H1 (cell line): ENCODE measurements around the gene DLG4. TPM values are rescaled to one million over a fixed set of nuclear protein-coding genes. Genes with fewer than 3 reads are reported as not detected.

Experiments
- CTCF ChIA-PET: fragments of 300-600 bp; sonication (Branson Sonifier 250); formaldehyde crosslinking; loops from one replicate; lab custom pipeline; 2021; ENCODE audit not compliant: partially characterized antibody; lab: Charles Lee
- POLR2A ChIA-PET: fragments of 300-600 bp; sonication (Branson Sonifier 250); formaldehyde crosslinking; loops from one replicate; lab custom pipeline; 2021; ENCODE audit warnings: inconsistent platforms; ENCODE audit not compliant: partially characterized antibody; lab: Charles Lee
- DNase-seq, 2 experiments: peaks; one replicate each; pipeline versions ENCODE4 v3.0.0 to v3.0.0-alpha.2; 2010 to 2022; ENCODE audit warnings: low spot score in 2 of 2, low read depth in 1 of 2, mixed read lengths in 1 of 2
- FAIRE-seq: peaks from 2 replicates; lab custom pipeline; 2011; peaks lifted over from hg19 to GRCh38; lab: Jason Lieb, UNC
- H2AFZ ChIP-seq: 2 replicates; pipeline ENCODE4 v1.8.1; 2012; ENCODE audit warnings: low read length, inconsistent platforms
- H2AK5ac ChIP-seq: 2 replicates; pipeline ENCODE4 v1.6.1; 2013; ENCODE audit warnings: low read depth, low read length
- H2BK120ac ChIP-seq: replicated peaks from 2 replicates; pipeline ENCODE3; 2013; ENCODE audit warnings: low read depth, low read length, inconsistent platforms
- H2BK12ac ChIP-seq: 2 replicates; pipeline ENCODE4 v1.6.1; 2013; ENCODE audit warnings: low read depth, low read length
- H2BK15ac ChIP-seq: 2 replicates; pipeline ENCODE4 v1.6.1; 2013; ENCODE audit warnings: low read length
- H2BK20ac ChIP-seq: 2 replicates; pipeline ENCODE4 v1.6.1; 2013; ENCODE audit warnings: low read length
- H2BK5ac ChIP-seq: 2 replicates; pipeline ENCODE4 v1.6.1; 2013; ENCODE audit warnings: low read depth, low read length
- H3K14ac ChIP-seq: 2 replicates; pipeline ENCODE4 v1.6.1; 2013; ENCODE audit warnings: inconsistent platforms; ENCODE audit not compliant: insufficient read length
- H3K18ac ChIP-seq: 2 replicates; pipeline ENCODE4 v1.6.1; 2013; ENCODE audit warnings: low read length; ENCODE audit errors: extremely low read depth
- H3K23ac ChIP-seq: 2 replicates; pipeline ENCODE4 v1.6.1; 2013; ENCODE audit warnings: inconsistent platforms; ENCODE audit not compliant: insufficient read length
- H3K23me2 ChIP-seq: 2 replicates; pipeline ENCODE4 v1.6.1; 2013; ENCODE audit warnings: low read depth, low read length
- H3K27ac ChIP-seq: 2 replicates; pipeline ENCODE4 v1.6.1; 2011; ENCODE audit warnings: low read depth, low read length, inconsistent platforms
- H3K27me3 ChIP-seq, 4 experiments: replicated peaks in 1 of 4; 1 replicate in 1 of 4; 2 replicates in 3 of 4; pipeline versions ENCODE4 v1.6.1 to v1.8.1; 2011 to 2013; ENCODE audit warnings: low read length in 3 of 4, mild to moderate bottlenecking in 3 of 4, inconsistent platforms in 2 of 4, mixed read lengths in 2 of 4, moderate library complexity in 1 of 4; ENCODE audit not compliant: control insufficient read depth in 3 of 4, insufficient read depth in 3 of 4; ENCODE audit errors: extremely low read depth in 1 of 4
- H3K36me3 ChIP-seq, 4 experiments: 2 replicates each; pipeline versions ENCODE4 v1.6.1 to v1.8.1; 2011 to 2013; ENCODE audit warnings: mild to moderate bottlenecking in 4 of 4, low read length in 3 of 4, moderate library complexity in 2 of 4, control low read depth in 1 of 4, inconsistent platforms in 1 of 4; ENCODE audit not compliant: insufficient read depth in 4 of 4, control insufficient read depth in 2 of 4
- H3K4ac ChIP-seq: replicated peaks from 2 replicates; pipeline ENCODE3; 2013; ENCODE audit warnings: low read length, low read depth, mixed read lengths, inconsistent platforms; ENCODE audit not compliant: insufficient read length
- H3K4me1 ChIP-seq, 4 experiments: replicated peaks in 1 of 4; 1 replicate in 1 of 4; 2 replicates in 3 of 4; pipeline versions ENCODE4 v1.6.1 to v1.8.1; 2011 to 2013; ENCODE audit warnings: low read length in 3 of 4, inconsistent platforms in 2 of 4, mixed read lengths in 1 of 4; ENCODE audit not compliant: insufficient read depth in 4 of 4, control insufficient read depth in 3 of 4
- H3K4me2 ChIP-seq, 2 experiments: 2 replicates each; pipeline versions ENCODE4 v1.6.1 to v1.8.1; 2011 to 2013; ENCODE audit warnings: low read depth in 2 of 2, low read length in 2 of 2, control low read depth in 1 of 2, inconsistent platforms in 1 of 2, mild to moderate bottlenecking in 1 of 2; ENCODE audit not compliant: insufficient read depth in 1 of 2
- H3K4me3 ChIP-seq, 4 experiments: fragments of 200-600, 300-600 bp in 1 of 4; sonication (generic), shearing (Covaris generic), sonication (Bioruptor Twin) in 1 of 4; 2 replicates each; pipeline versions ENCODE4 v1.5.1 to v1.8.1; 2011 to 2016; ENCODE audit warnings: low read length in 4 of 4, low read depth in 3 of 4, control low read depth in 2 of 4, inconsistent platforms in 2 of 4, mild to moderate bottlenecking in 2 of 4, mixed read lengths in 1 of 4, moderate library complexity in 1 of 4; ENCODE audit not compliant: insufficient read depth in 2 of 4; ENCODE audit errors: extremely low read depth in 1 of 4
- H3K56ac ChIP-seq: replicated peaks from 2 replicates; pipeline ENCODE3; 2013; ENCODE audit warnings: low read depth, mild to moderate bottlenecking, mixed read lengths, low read length, inconsistent platforms; ENCODE audit not compliant: insufficient read length
- H3K79me1 ChIP-seq: 2 replicates; pipeline ENCODE4 v1.6.1; 2013; ENCODE audit warnings: low read depth, low read length, control low read depth
- H3K79me2 ChIP-seq, 2 experiments: 2 replicates each; pipeline versions ENCODE4 v1.6.1 to v1.8.1; 2012 to 2013; ENCODE audit warnings: low read length in 2 of 2, mild to moderate bottlenecking in 2 of 2, inconsistent platforms in 1 of 2; ENCODE audit not compliant: insufficient read depth in 2 of 2, control insufficient read depth in 1 of 2
- H3K9ac ChIP-seq, 4 experiments: replicated peaks in 1 of 4; 1 replicate in 1 of 4; 2 replicates in 3 of 4; pipeline versions ENCODE4 v1.6.1 to v1.8.1; 2011 to 2013; ENCODE audit warnings: low read depth in 3 of 4, low read length in 3 of 4, control low read depth in 2 of 4, mild to moderate bottlenecking in 2 of 4, moderate library complexity in 2 of 4, inconsistent platforms in 1 of 4; ENCODE audit errors: extremely low read depth in 1 of 4
- H3K9me3 ChIP-seq, 2 experiments: 2 replicates each; pipeline versions ENCODE4 v1.6.1 to v1.8.1; 2012 to 2013; ENCODE audit warnings: mild to moderate bottlenecking in 2 of 2, moderate library complexity in 2 of 2, control low read depth in 1 of 2, inconsistent platforms in 1 of 2, low read depth in 1 of 2, low read length in 1 of 2, mixed read lengths in 1 of 2; ENCODE audit not compliant: insufficient read depth in 2 of 2
- H4K20me1 ChIP-seq, 2 experiments: replicated peaks in 1 of 2; 2 replicates each; pipeline versions ENCODE3 to v1.8.1; 2011 to 2013; ENCODE audit warnings: inconsistent platforms in 2 of 2, low read length in 2 of 2, mild to moderate bottlenecking in 1 of 2; ENCODE audit not compliant: insufficient read depth in 2 of 2, control insufficient read depth in 1 of 2
- H4K5ac ChIP-seq: 2 replicates; pipeline ENCODE4 v1.6.1; 2013; ENCODE audit warnings: low read length, low read depth, mixed read lengths, inconsistent platforms; ENCODE audit not compliant: insufficient read length
- H4K8ac ChIP-seq: 2 replicates; pipeline ENCODE4 v1.8.0; 2013; ENCODE audit warnings: mild to moderate bottlenecking, moderate library complexity, low read length, inconsistent platforms; ENCODE audit not compliant: insufficient read depth; ENCODE audit errors: extremely low read depth
- H4K91ac ChIP-seq: replicated peaks from 2 replicates; pipeline ENCODE3; 2013; ENCODE audit warnings: low read length, mixed read lengths, inconsistent platforms; ENCODE audit not compliant: insufficient read length
- BRCA1 ChIP-seq: IDR thresholded peaks from 2 replicates; pipeline ENCODE4 v1.6.1; 2012; ENCODE audit warnings: low read depth, low read length, improper control_type of control experiment
- CHD1 ChIP-seq: IDR thresholded peaks from 2 replicates; pipeline ENCODE4 v1.6.1; 2012; ENCODE audit warnings: low read depth, low read length, improper control_type of control experiment
- EP300 ChIP-seq, 2 experiments: IDR thresholded peaks; 1 replicate in 1 of 2; 2 replicates in 1 of 2; pipeline ENCODE4 v1.6.1; 2011 to 2012; ENCODE audit warnings: low read depth in 2 of 2, low read length in 2 of 2, mild to moderate bottlenecking in 2 of 2, borderline replicate concordance in 1 of 2, inconsistent platforms in 1 of 2, moderate library complexity in 1 of 2
- JUN ChIP-seq: IDR thresholded peaks from 2 replicates; pipeline ENCODE4 v1.6.1; 2011; ENCODE audit warnings: low read depth, mild to moderate bottlenecking, improper control_type of control experiment, low read length
- PHF8 ChIP-seq: fragments of 200-600 bp; sonication (generic); conservative IDR thresholded peaks from 2 replicates; pipeline ENCODE4 v1.7.1; 2012; ENCODE audit warnings: low read depth, mild to moderate bottlenecking, inconsistent platforms, low read length, moderate library complexity
- SIX5 ChIP-seq: IDR thresholded peaks from 2 replicates; pipeline ENCODE4 v1.6.1; 2011; ENCODE audit warnings: mild to moderate bottlenecking, low read depth, low read length
- SP4 ChIP-seq: IDR thresholded peaks from 2 replicates; pipeline ENCODE4 v1.6.1; 2012; ENCODE audit warnings: low read length, inconsistent platforms
- TBP ChIP-seq: IDR thresholded peaks from 2 replicates; pipeline ENCODE4 v1.6.1; 2011; ENCODE audit warnings: low read depth, low read length, improper control_type of control experiment
- TCF12 ChIP-seq: IDR thresholded peaks from 2 replicates; pipeline ENCODE4 v1.6.1; 2011; ENCODE audit warnings: low read depth, mild to moderate bottlenecking, low read length
- WGBS, 2 experiments: shearing (Covaris generic) in 1 of 2; methylation state at CpG; one replicate each; pipeline versions ENCODE4 v1.1.6 to v1.1.7; 2013 to 2015; ENCODE audit warnings: low lambda C conversion rate in 2 of 2, mixed read lengths in 2 of 2, inconsistent platforms in 1 of 2, low coverage in 1 of 2, missing lambda C conversion rate in 1 of 2; ENCODE audit not compliant: insufficient replicate concordance in 2 of 2, insufficient coverage in 1 of 2, insufficient read length in 1 of 2; ENCODE audit errors: extremely low coverage in 1 of 2, missing lambda C conversion rate in 1 of 2; 5-methylcytosine and 5-hydroxymethylcytosine counted together
- polyA plus RNA-seq, 7 experiments: library from polyadenylated mRNA; depleted of rRNA in 3 of 7; stranded (reverse) in 5 of 7; unstranded in 2 of 7; fragments of >200 nt in 5 of 7; fragments of 200-250 nt in 2 of 7; gene quantifications; 1 replicate in 5 of 7; 2 replicates in 1 of 7; 4 replicates in 1 of 7; pipeline versions ENCODE4 v1.2.1 to v1.2.3, GENCODE V29; 2011 to 2013; ENCODE audit warnings: missing spikeins in 2 of 7, mixed read lengths in 2 of 7
- total RNA-seq: library from RNA; stranded (reverse); fragmentation: NEBNext Ultra II Directional; extraction: Animal tissue kit (Norgen Biotek cat#: 25700); gene quantifications from 2 replicates; pipeline ENCODE4 v1.2.1, GENCODE V29; 2021
- TF ChIP-seq, protein P1 (sequence below): IDR thresholded peaks from 2 replicates; pipeline ENCODE4 v1.6.1; 2012; ENCODE audit warnings: low read length, inconsistent platforms

DLG4 gene
- total and polyA plus RNA-seq, 2 of the 8 experiments (the other 6 are each of a cell fraction or from before 2014, with no cell fraction given) = 18.9 to 45.9 TPM

DNA sequence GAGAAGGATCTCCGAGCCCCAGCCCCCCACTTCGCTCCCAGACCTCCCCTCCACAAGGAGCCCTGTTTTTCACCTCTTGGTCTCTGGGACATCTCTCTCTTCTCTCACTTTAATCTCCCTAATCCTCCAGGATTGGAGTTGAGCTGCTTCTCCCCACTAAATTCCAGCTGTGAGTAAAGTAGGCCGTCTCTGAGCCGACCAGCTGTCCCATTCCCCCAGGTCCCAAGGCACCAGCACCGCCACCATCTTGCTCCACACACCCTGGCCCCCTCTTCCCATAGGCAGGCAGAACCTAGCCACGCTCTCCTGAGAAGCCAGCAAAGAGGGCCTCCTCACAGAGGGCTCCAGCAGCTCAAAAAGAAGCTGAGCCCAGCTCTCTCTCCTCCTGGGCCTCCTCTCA, 878 bp downstream of the DLG4 start:
- Histone ChIP-seq H2BK120ac (no peak overlapping the region), H4K20me1 (peaks cover 10 to 20% of the 10 kb centered on the region in 2 experiments), H2AK5ac (0 out of 2 replicates have a peak overlapping the region, but pooled peaks have one; percentile 2), H3K27ac (no peak overlapping the region), H3K4me3 (no peak overlapping the region), H3K23ac (no peak overlapping the region), H3K14ac (no peak overlapping the region), H2BK20ac (no peak overlapping the region), H4K8ac (no peak overlapping the region), H3K56ac (no peak overlapping the region), H4K91ac (peak overlapping the region; percentile 71), H3K79me1 (no peaks in the 10 kb centered on the region; the same call in 1 of the 2 replicates), H3K4me2 (peak overlapping the region; percentile 73 to 80; a peak in 2 of 4 replicates), H2AFZ (no peak overlapping the region), H3K4me1 (peaks cover 6 to 36% (median 20%) of the 10 kb centered on the region in 4 experiments), H4K5ac (no peak overlapping the region), H3K36me3 (peaks cover 12 to 21% (median 16%) of the 10 kb centered on the region in 4 experiments; a peak in 7 of 8 replicates), H3K9ac (no peak overlapping the region), H3K4ac (no peak overlapping the region), H2BK5ac (0 out of 2 replicates have a peak overlapping the region, but pooled peaks have one; percentile 1), H3K9me3 (no peaks in the 10 kb centered on the region), H3K27me3 (no peaks in the 10 kb centered on the region), H2BK12ac (peak overlapping the region; percentile 71; the same call in 1 of the 2 replicates), H3K23me2 (peaks cover 23% of the 10 kb centered on the region; the same call in 1 of the 2 replicates), H3K79me2 (peaks cover 0 to 10% of the 10 kb centered on the region in 2 experiments; a peak in 1 of 4 replicates), H2BK15ac (0 out of 2 replicates have a peak overlapping the region, but pooled peaks have one; percentile 61), H3K18ac (no peak overlapping the region)
- TF ChIP-seq JUN (no peak), TBP (no peak), SIX5 (no peak), BRCA1 (no peak), TCF12 (no peak), CHD1 (no peak), PHF8 (no peak), SP4 (no peak), EP300 (IDR thresholded peaks at IDR 0.05; ENCODE audit: borderline replicate concordance in 1 of 2, low read depth in 2 of 2, low read length in 2 of 2) (no peak)
- TF ChIP-seq, protein P1, sequence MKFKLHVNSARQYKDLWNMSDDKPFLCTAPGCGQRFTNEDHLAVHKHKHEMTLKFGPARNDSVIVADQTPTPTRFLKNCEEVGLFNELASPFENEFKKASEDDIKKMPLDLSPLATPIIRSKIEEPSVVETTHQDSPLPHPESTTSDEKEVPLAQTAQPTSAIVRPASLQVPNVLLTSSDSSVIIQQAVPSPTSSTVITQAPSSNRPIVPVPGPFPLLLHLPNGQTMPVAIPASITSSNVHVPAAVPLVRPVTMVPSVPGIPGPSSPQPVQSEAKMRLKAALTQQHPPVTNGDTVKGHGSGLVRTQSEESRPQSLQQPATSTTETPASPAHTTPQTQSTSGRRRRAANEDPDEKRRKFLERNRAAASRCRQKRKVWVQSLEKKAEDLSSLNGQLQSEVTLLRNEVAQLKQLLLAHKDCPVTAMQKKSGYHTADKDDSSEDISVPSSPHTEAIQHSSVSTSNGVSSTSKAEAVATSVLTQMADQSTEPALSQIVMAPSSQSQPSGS = no peak
- DNase-seq (no peak), FAIRE-seq (no peak)
- CTCF ChIA-PET = interaction anchor here (0.6 to 4.3 kb wide), 4 partner anchors 12 to 339 kb away, joined by 3 to 24 read pairs (median 10); no protein-coding TSS in a partner anchor
- POLR2A ChIA-PET = interaction anchor here (0.9 to 10.7 kb wide), 12 partner anchors 9 to 95 kb away, joined by 3 to 386 read pairs (median 8); partner anchors contain the start of genes CLDN7, CTDNEP1, DVL2 and ELP5
- 84% methylated on average over 6 of the region's 6 CpGs; no CpG with 5 or more reads in 1 of the 2 experiments for WGBS, 2 experiments
